ENCODE measurements around the gene ACTR5. TPM values are rescaled to one million over a fixed set of nuclear protein-coding genes. Genes with fewer than 3 reads are reported as not detected.

The ACTR5 gene
- total RNA-seq, 1 donor from 2014 or later, result 13.7 TPM

DNA sequence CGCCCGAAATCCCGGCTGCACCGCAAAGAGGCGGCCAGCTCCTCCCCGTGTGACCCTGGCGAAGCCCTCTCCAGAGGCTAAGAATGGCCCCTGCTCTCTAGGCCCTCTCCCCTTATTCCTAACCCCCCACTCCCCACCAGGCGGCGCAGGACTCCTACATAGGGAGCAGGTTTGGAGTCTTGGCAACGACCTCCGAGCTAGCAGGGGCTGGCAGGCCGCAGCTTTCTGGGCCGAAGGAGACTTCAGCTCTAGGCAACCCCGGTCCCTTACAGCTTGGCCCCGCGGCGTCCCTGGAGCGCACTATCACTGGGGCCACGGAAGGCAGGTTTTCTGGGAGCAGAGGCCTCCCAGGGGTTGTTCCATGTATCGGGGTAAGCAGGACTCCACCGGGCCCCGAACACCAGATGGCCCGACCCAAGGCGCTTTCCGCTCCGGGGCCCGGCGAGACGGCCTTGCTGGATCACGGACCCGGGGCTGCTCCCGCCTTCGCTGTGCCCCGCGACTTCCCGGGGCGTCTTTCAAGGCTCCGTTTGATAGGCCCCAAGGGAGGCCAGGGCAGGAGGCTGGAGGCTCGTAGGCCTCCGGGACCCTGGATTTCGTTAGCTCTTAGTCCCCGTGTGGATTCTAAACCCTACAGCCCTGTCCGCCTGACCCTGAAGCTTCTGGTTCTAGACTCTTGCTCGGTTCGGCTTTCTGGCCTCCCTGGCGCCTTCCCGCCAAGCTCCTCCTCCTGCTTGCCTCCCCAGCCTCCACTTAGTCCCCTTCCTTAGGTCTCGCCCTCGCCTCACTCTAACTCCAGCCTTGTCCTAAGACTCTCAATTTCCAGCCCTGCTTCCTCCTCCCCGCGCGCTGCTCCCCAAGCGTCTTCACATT, 22.1 kb upstream of the ACTR5 start:
- DNase-seq, result peak; percentile 34
- POLR2A ChIA-PET, result interaction anchor here (0.5 to 1.0 kb wide), 2 partner anchors 122 to 236 kb away, joined by 3 read pairs; no protein-coding TSS in a partner anchor
- ATAC-seq (ENCODE audit: low read depth), result no peak

DNA sequence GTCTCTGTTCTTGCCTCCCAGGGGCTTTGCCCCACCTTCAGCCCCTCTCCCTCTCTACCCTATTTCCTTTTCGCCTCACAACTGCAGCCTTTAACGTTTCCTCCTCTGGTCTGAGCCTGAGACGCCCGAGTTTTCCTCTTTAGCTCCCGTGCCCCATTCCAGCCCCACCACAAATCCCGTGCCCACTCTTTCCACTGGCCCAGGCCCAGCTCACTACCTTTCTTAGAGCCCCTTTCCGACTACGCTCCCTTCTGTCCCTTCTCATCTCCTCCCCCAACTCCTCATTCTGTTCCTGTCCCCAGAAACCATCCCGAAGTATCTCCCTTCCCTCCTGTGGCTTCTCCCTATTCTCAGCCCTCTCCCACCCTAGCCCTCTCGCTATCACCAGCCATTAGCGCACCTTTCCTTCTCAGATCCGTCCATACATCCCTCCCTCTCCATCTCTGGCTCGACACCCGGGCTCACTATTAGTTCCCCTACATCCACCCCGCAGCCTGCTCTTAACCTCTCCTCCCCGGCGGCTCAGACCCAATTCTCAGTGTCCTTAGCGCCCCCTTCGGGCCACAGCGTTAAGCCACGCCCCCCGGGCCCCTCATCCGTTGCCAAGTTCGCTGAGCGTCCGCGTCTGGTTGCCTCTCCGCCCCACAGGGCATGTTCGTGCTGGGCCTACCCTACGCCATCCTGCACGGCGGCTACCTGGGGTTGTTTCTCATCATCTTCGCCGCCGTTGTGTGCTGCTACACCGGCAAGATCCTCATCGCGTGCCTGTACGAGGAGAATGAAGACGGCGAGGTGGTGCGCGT, 21.3 kb upstream of the ACTR5 start:
- peak; percentile 37 for DNase-seq
- H3K27ac Mint-ChIP-seq, result peak overlapping the region; percentile 63
- no peaks in the 10 kb centered on the region for H3K36me3 Mint-ChIP-seq (ENCODE audit: low read depth)
- TF ChIP-seq, protein P1, sequence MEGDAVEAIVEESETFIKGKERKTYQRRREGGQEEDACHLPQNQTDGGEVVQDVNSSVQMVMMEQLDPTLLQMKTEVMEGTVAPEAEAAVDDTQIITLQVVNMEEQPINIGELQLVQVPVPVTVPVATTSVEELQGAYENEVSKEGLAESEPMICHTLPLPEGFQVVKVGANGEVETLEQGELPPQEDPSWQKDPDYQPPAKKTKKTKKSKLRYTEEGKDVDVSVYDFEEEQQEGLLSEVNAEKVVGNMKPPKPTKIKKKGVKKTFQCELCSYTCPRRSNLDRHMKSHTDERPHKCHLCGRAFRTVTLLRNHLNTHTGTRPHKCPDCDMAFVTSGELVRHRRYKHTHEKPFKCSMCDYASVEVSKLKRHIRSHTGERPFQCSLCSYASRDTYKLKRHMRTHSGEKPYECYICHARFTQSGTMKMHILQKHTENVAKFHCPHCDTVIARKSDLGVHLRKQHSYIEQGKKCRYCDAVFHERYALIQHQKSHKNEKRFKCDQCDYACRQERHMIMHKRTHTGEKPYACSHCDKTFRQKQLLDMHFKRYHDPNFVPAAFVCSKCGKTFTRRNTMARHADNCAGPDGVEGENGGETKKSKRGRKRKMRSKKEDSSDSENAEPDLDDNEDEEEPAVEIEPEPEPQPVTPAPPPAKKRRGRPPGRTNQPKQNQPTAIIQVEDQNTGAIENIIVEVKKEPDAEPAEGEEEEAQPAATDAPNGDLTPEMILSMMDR (IDR thresholded peaks at IDR 0.05), result no peak
- peaks cover 80% of the 10 kb centered on the region for H3K27me3 Mint-ChIP-seq
- ChIA-PET POLR2A (interaction anchor here (1.0 kb wide), 1 partner anchor 236 kb away, joined by 3 read pairs; no protein-coding TSS in a partner anchor), CTCF (interaction anchor here (1.1 to 2.1 kb wide), 3 partner anchors 166 to 236 kb away, joined by 3 to 10 read pairs (median 5); partner anchors contain the start of gene DHX35)
- no peaks in the 10 kb centered on the region for H3K9me3 Mint-ChIP-seq
- intact Hi-C loops (cut with micrococcal nuclease), result loop anchor here (1.0 to 5.0 kb wide), 4 partner anchors 24 to 320 kb away; no protein-coding TSS in a partner anchor
- H3K4me3 Mint-ChIP-seq, result peak overlapping the region; percentile 61
- ATAC-seq (ENCODE audit: low read depth), result peak; percentile 26
- peaks cover 85% of the 10 kb centered on the region for H3K4me1 Mint-ChIP-seq

More for the DNA sequence above, 22.1 kb upstream of the ACTR5 start:
- Mint-ChIP-seq H3K36me3 (ENCODE audit: low read depth) (no peaks in the 10 kb centered on the region), H3K9me3 (no peaks in the 10 kb centered on the region), H3K27me3 (peaks cover 81% of the 10 kb centered on the region), H3K4me1 (peaks cover 79% of the 10 kb centered on the region), H3K27ac (peak overlapping the region; percentile 63), H3K4me3 (peak overlapping the region; percentile 61)
- TF ChIP-seq, protein P1 (IDR thresholded peaks at IDR 0.05), result no peak
- CTCF ChIA-PET, result interaction anchor here (1.0 to 2.5 kb wide), 6 partner anchors 25 to 237 kb away, joined by 3 to 17 read pairs (median 6); partner anchors contain the start of genes DHX35 and PPP1R16B
- intact Hi-C loops (cut with micrococcal nuclease), result loop anchor here (1.0 to 5.0 kb wide), 4 partner anchors 25 to 321 kb away; no protein-coding TSS in a partner anchor

DNA sequence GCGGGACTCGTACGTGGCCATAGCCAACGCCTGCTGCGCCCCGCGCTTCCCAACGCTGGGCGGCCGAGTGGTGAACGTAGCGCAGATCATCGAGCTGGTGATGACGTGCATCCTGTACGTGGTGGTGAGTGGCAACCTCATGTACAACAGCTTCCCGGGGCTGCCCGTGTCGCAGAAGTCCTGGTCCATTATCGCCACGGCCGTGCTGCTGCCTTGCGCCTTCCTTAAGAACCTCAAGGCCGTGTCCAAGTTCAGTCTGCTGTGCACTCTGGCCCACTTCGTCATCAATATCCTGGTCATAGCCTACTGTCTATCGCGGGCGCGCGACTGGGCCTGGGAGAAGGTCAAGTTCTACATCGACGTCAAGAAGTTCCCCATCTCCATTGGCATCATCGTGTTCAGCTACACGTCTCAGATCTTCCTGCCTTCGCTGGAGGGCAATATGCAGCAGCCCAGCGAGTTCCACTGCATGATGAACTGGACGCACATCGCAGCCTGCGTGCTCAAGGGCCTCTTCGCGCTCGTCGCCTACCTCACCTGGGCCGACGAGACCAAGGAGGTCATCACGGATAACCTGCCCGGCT, 20.6 kb upstream of the ACTR5 start:
- Mint-ChIP-seq H3K4me3 (peak overlapping the region; percentile 55), H3K27me3 (peaks cover 78% of the 10 kb centered on the region), H3K27ac (peak overlapping the region; percentile 63), H3K9me3 (no peaks in the 10 kb centered on the region), H3K4me1 (peaks cover 80% of the 10 kb centered on the region), H3K36me3 (ENCODE audit: low read depth) (no peaks in the 10 kb centered on the region)
- peak; percentile 19 for DNase-seq
- TF ChIP-seq, protein P1 (IDR thresholded peaks at IDR 0.05), result no peak
- intact Hi-C loops (cut with micrococcal nuclease), result loop anchor here (2.0 to 5.0 kb wide), 2 partner anchors 81 to 320 kb away; no protein-coding TSS in a partner anchor
- CTCF ChIA-PET, result no interaction called here
- POLR2A ChIA-PET, result no interaction called here
- no peak for ATAC-seq (ENCODE audit: low read depth)

DNA sequence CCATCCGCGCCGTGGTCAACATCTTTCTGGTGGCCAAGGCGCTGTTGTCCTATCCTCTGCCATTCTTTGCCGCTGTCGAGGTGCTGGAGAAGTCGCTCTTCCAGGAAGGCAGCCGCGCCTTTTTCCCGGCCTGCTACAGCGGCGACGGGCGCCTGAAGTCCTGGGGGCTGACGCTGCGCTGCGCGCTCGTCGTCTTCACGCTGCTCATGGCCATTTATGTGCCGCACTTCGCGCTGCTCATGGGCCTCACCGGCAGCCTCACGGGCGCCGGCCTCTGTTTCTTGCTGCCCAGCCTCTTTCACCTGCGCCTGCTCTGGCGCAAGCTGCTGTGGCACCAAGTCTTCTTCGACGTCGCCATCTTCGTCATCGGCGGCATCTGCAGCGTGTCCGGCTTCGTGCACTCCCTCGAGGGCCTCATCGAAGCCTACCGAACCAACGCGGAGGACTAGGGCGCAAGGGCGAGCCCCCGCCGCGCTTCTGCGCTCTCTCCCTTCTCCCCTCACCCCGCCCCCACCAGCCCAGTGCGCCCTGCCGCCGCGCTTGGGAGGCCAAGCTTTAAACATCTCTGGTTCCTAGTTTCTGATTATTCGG, 20.0 kb upstream of the ACTR5 start:
- ChIA-PET POLR2A (interaction anchor here (0.9 kb wide), 1 partner anchor 77 kb away, joined by 3 read pairs; the partner anchor contains the start of gene PPP1R16B), CTCF (interaction anchor here (1.5 kb wide), 1 partner anchor 160 kb away, joined by 4 read pairs; no protein-coding TSS in a partner anchor)
- ATAC-seq (ENCODE audit: low read depth) (no peak), DNase-seq (no peak)
- TF ChIP-seq, protein P1 (IDR thresholded peaks at IDR 0.05), result no peak
- Mint-ChIP-seq H3K4me1 (peaks cover 76% of the 10 kb centered on the region), H3K27ac (peak overlapping the region; percentile 30), H3K36me3 (ENCODE audit: low read depth) (no peaks in the 10 kb centered on the region), H3K9me3 (no peaks in the 10 kb centered on the region), H3K27me3 (peaks cover 77% of the 10 kb centered on the region), H3K4me3 (peak overlapping the region; percentile 55)
- intact Hi-C loops (cut with micrococcal nuclease), result loop anchor here (5.0 kb wide), 1 partner anchor 319 kb away; no protein-coding TSS in a partner anchor

Measured in activated B cell treated with CpG ODN at 0.5 μM for 24 hours (primary cell).